ENCODE data around the gene IFNGR1.
"Not testable (repeated sequence)": the region's sequence is repeated elsewhere in the genome, so short reads cannot be mapped to it uniquely, and the experiment has no call there.

IFNGR1 gene

DNA sequence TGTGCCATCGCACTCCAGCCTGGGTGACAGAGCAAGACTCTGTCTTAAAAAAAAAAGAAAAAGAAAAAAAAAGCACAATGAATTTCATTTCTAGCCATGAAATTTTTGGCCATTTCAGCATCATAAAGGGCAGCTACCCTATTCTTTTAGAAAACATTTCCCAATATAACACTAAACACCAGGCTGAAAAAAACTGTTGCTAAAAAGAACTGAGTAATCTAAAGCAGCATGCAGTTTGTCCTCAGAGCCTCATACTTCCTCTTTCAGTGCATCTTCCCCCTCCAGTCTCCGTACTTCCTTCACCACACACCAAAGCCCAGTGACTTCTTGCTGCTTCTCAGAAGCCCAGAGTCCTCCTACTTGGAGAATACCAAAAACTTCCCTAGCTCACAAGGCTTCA, 5.6 kb upstream of the IFNGR1 start:
- Histone ChIP-seq H3K9ac (ENCODE audit: low read depth in 1 of 2, low read length in 2 of 2) (no peak overlapping the region), H3K4me3 (ENCODE audit: low read length in 2 of 2) (no peak overlapping the region), H3K9me3 (ENCODE audit: control insufficient read depth in 2 of 2, low read length in 2 of 2) (no peaks in the 10 kb centered on the region), H3K36me3 (ENCODE audit: control insufficient read depth in 2 of 2, insufficient read depth in 2 of 2, low read length in 2 of 2) (no peaks in the 10 kb centered on the region), H3K4me1 (ENCODE audit: control insufficient read depth in 2 of 2, insufficient read depth in 2 of 2, low read length in 2 of 2) (peaks cover 7 to 19% of the 10 kb centered on the region in 2 donors), H3K27me3 (ENCODE audit: control insufficient read depth in 2 of 2, insufficient read depth in 2 of 2, low read length in 2 of 2) (no peaks in the 10 kb centered on the region), H3K27ac (ENCODE audit: low read depth in 2 of 2, low read length in 2 of 2) (peak overlapping the region; percentile 76)

DNA sequence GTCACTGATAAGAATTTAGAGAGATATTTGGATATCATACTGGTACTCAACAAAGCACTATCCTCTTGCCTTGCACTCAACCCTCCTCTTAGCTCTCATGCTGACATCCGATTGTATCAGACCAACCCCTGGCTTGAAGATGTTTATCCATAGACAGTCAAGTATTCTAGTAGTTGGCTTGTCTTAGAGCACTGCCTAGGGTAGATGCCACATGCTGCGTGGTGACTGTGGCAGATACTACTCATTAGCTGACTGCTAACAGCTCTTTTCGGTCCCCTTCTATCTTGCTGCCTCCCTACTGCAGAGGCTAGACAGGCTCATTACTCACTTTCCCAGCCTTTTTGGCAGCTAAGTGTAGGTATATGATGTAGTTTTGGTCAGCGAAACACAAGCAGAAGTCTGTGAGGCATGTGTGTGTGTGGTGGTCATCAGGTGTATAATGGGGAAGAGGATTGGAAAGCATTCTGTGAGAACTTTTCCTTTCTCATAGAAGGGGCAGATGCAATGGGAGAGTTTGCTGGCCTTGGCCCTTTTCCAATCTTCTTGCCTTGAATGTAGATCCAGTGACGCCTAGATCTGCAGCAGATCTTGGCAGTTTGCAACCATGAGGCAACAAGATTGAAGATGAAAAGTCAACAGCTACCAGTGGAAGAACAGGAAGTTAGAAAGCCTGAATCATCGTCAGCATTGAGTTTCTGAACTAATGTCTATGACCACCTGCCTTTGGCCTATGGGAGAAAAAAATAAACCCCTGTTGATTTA, 4.4 kb upstream of the IFNGR1 start:
- no peak overlapping the region for H3K9ac ChIP-seq (ENCODE audit: low read depth in 1 of 2, low read length in 2 of 2)
- H3K27ac ChIP-seq (ENCODE audit: low read depth in 2 of 2, low read length in 2 of 2), result peak overlapping the region; percentile 76
- H3K4me1 ChIP-seq (ENCODE audit: control insufficient read depth in 2 of 2, insufficient read depth in 2 of 2, low read length in 2 of 2), result peaks cover 10 to 22% of the 10 kb centered on the region in 2 donors
- H3K9me3 ChIP-seq (ENCODE audit: control insufficient read depth in 2 of 2, low read length in 2 of 2), result no peaks in the 10 kb centered on the region
- no peak overlapping the region for H3K4me3 ChIP-seq (ENCODE audit: low read length in 2 of 2)
- H3K27me3 ChIP-seq (ENCODE audit: control insufficient read depth in 2 of 2, insufficient read depth in 2 of 2, low read length in 2 of 2), result no peaks in the 10 kb centered on the region
- no peaks in the 10 kb centered on the region for H3K36me3 ChIP-seq (ENCODE audit: control insufficient read depth in 2 of 2, insufficient read depth in 2 of 2, low read length in 2 of 2)

DNA sequence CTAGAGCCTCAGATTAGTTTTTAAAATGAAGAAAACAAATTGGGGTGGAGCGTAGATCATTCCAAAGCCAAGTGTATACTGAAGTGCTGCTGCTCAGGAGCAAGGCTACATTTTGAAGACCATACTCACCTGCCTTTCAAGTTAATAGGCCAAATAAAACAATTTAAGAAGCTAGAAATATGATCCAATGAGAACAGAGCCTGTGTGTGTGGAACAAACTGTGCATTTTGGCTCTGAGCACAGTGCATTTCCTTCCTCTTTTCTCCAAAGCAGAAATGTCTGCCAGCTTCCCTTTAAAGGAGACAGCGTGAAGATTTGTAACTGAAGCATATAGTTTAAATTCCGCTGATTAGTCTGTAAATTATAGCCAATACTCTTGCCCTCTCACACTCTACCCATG, 3.2 kb upstream of the IFNGR1 start:
- no peaks in the 10 kb centered on the region for H3K9me3 ChIP-seq (ENCODE audit: control insufficient read depth in 2 of 2, low read length in 2 of 2)
- H3K36me3 ChIP-seq (ENCODE audit: control insufficient read depth in 2 of 2, insufficient read depth in 2 of 2, low read length in 2 of 2), result no peaks in the 10 kb centered on the region
- H3K4me1 ChIP-seq (ENCODE audit: control insufficient read depth in 2 of 2, insufficient read depth in 2 of 2, low read length in 2 of 2), result peaks cover 10 to 29% of the 10 kb centered on the region in 2 donors
- no peak overlapping the region for H3K9ac ChIP-seq (ENCODE audit: low read depth in 1 of 2, low read length in 2 of 2)
- peak overlapping the region; percentile 60 to 64 for H3K27ac ChIP-seq (ENCODE audit: low read depth in 2 of 2, low read length in 2 of 2)
- H3K4me3 ChIP-seq (ENCODE audit: low read length in 2 of 2), result no peak overlapping the region
- no peaks in the 10 kb centered on the region for H3K27me3 ChIP-seq (ENCODE audit: control insufficient read depth in 2 of 2, insufficient read depth in 2 of 2, low read length in 2 of 2)

DNA sequence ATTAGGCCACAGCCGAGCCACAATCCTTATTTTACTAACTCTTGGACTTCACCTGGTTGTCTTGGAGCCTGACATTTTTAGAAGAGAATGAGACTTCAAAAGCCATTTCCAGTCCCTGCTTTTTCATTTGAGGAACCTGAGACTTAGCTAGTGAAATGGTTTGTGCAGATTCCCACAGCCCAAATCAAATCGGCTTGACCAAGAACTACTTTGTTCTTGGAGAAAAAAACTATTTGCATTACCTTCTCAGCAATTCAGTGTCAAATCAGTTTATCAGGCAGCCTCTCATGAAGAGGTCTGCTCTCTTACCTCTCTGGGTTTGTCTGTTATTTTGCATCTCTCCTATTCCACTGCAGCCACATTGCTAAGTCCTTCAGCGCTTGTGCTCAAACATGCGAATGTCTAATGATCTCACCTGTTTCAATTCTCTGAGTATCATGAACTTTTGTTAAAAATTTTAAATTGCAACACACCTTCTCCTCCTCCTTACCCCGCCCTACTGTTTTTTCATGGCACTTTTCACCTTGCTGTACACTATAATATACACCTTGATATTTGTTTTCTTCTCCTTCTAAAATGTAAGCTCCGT, 573 bp upstream of the IFNGR1 start:
- no peaks in the 10 kb centered on the region for H3K9me3 ChIP-seq (ENCODE audit: control insufficient read depth in 2 of 2, low read length in 2 of 2)
- H3K4me1 ChIP-seq (ENCODE audit: control insufficient read depth in 2 of 2, insufficient read depth in 2 of 2, low read length in 2 of 2), result peaks cover 18 to 36% of the 10 kb centered on the region in 2 donors
- peak overlapping the region; percentile 38 to 94 for H3K9ac ChIP-seq (ENCODE audit: low read depth in 1 of 2, low read length in 2 of 2)
- H3K27ac ChIP-seq (ENCODE audit: low read depth in 2 of 2, low read length in 2 of 2), result peak overlapping the region; percentile 98
- H3K36me3 ChIP-seq (ENCODE audit: control insufficient read depth in 2 of 2, insufficient read depth in 2 of 2, low read length in 2 of 2), result no peaks in the 10 kb centered on the region
- H3K27me3 ChIP-seq (ENCODE audit: control insufficient read depth in 2 of 2, insufficient read depth in 2 of 2, low read length in 2 of 2), result no peaks in the 10 kb centered on the region
- peak overlapping the region; percentile 93 to 99 for H3K4me3 ChIP-seq (ENCODE audit: low read length in 2 of 2)

DNA sequence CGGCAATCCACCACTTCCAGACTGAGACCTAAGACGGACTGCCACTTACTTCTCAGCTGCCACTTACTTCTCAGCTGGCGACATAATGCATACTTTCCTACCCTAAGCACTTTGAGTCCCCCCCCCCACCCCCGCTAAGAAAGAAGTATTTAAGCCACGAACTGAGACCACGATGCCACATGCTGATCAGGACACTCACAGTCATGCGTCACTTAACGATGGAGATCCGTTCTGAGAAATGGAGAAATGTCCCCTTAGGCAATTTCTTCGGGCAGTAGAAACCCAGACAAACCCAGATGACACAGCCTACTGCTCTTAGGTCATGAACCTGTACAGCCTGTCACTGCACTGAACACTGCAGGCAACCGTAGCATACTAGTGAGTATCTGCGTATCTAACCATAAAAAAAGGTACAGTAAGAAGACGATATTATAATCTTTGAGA, 690 bp downstream of the IFNGR1 start:
- Histone ChIP-seq H3K27ac (ENCODE audit: low read depth in 2 of 2, low read length in 2 of 2) (peak overlapping the region; percentile 98), H3K4me1 (ENCODE audit: control insufficient read depth in 2 of 2, insufficient read depth in 2 of 2, low read length in 2 of 2) (peaks cover 14 to 33% of the 10 kb centered on the region in 2 donors), H3K9me3 (ENCODE audit: control insufficient read depth in 2 of 2, low read length in 2 of 2) (no peaks in the 10 kb centered on the region), H3K27me3 (ENCODE audit: control insufficient read depth in 2 of 2, insufficient read depth in 2 of 2, low read length in 2 of 2) (no peaks in the 10 kb centered on the region), H3K36me3 (ENCODE audit: control insufficient read depth in 2 of 2, insufficient read depth in 2 of 2, low read length in 2 of 2) (peaks cover 0 to 5% of the 10 kb centered on the region in 2 donors), H3K9ac (ENCODE audit: low read depth in 1 of 2, low read length in 2 of 2) (peak overlapping the region; percentile 94 to 99), H3K4me3 (ENCODE audit: low read length in 2 of 2) (peak overlapping the region; percentile 93 to 99)

DNA sequence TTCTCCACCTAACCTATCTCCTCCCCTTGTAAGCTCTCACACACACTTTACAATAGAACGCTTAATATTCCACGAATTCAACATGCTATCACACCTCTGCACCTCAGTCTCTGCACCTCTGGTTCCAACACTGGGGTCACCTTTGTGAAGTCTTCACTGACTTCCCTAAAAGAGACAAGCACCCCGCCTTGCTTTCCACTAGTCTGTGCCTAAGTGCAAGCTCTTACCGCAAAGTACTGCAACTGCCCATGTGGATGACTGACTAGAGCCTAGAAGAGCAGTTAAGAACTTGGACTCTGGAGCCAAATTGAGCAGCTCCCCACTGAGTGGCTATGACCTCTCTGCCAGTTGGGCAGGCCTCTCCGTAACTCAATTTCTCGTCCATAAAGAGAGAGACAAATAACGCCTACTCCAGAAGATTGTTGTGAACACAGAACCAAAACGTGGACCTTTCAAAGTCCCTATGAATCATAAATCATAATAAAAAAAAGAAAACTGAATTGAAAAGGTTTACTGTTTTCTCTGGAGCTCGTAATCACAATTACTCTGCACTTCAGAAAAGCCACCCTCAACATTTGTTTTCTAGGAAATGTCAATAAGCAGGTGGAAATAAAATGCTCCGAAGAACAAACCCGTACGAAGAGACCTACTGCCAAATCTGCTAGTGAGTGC, 1.2 kb downstream of the IFNGR1 start:
- peaks cover 16 to 30% of the 10 kb centered on the region in 2 donors for H3K4me1 ChIP-seq (ENCODE audit: control insufficient read depth in 2 of 2, insufficient read depth in 2 of 2, low read length in 2 of 2)
- H3K27me3 ChIP-seq (ENCODE audit: control insufficient read depth in 2 of 2, insufficient read depth in 2 of 2, low read length in 2 of 2), result no peaks in the 10 kb centered on the region
- H3K27ac ChIP-seq (ENCODE audit: low read depth in 2 of 2, low read length in 2 of 2), result peak overlapping the region; percentile 98
- peaks cover 0 to 6% of the 10 kb centered on the region in 2 donors for H3K36me3 ChIP-seq (ENCODE audit: control insufficient read depth in 2 of 2, insufficient read depth in 2 of 2, low read length in 2 of 2)
- peak overlapping the region; percentile 93 to 99 for H3K4me3 ChIP-seq (ENCODE audit: low read length in 2 of 2)
- no peaks in the 10 kb centered on the region for H3K9me3 ChIP-seq (ENCODE audit: control insufficient read depth in 2 of 2, low read length in 2 of 2)
- H3K9ac ChIP-seq (ENCODE audit: low read depth in 1 of 2, low read length in 2 of 2), result peak overlapping the region; percentile 94 to 99

DNA sequence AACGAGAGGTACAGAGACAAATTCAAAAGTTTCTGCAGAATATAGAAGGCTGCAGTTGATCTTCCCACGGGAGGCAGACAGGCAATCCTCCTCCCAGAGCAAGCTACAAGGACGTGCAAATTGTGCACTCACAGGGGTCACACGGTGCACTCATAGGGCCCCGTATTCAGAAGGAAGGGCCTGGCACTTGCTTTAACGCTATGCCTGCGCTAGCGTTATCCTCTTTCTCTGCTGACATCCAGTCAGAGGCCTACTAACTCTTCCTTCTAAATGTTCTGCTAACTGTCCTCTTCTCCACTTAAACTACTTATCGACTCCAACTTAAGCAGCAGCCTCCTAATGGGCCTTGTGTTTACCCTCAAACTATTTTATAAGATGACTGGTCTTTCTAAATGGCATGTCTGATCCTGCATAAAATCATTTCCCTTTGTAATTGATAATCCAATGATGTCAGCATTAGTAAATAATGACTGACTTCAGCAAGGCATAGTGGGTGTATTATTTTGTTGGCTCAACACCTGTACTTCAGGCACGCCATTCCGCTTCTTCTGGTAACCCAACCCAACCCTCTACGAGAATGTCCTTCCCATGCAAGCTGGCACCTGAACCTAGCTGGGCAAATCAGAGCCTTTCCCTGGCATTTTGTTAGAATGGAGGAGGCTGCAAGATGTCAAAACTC, 2.2 kb downstream of the IFNGR1 start:
- Histone ChIP-seq H3K27me3 (ENCODE audit: control insufficient read depth in 2 of 2, insufficient read depth in 2 of 2, low read length in 2 of 2) (no peaks in the 10 kb centered on the region), H3K36me3 (ENCODE audit: control insufficient read depth in 2 of 2, insufficient read depth in 2 of 2, low read length in 2 of 2) (peaks cover 0 to 6% of the 10 kb centered on the region in 2 donors), H3K4me3 (ENCODE audit: low read length in 2 of 2) (peak overlapping the region; percentile 93 to 99), H3K9ac (ENCODE audit: low read depth in 1 of 2, low read length in 2 of 2) (peak overlapping the region; percentile 94 to 99), H3K27ac (ENCODE audit: low read depth in 2 of 2, low read length in 2 of 2) (peak overlapping the region; percentile 98), H3K9me3 (ENCODE audit: control insufficient read depth in 2 of 2, low read length in 2 of 2) (no peaks in the 10 kb centered on the region), H3K4me1 (ENCODE audit: control insufficient read depth in 2 of 2, insufficient read depth in 2 of 2, low read length in 2 of 2) (peaks cover 16 to 27% of the 10 kb centered on the region in 2 donors)

DNA sequence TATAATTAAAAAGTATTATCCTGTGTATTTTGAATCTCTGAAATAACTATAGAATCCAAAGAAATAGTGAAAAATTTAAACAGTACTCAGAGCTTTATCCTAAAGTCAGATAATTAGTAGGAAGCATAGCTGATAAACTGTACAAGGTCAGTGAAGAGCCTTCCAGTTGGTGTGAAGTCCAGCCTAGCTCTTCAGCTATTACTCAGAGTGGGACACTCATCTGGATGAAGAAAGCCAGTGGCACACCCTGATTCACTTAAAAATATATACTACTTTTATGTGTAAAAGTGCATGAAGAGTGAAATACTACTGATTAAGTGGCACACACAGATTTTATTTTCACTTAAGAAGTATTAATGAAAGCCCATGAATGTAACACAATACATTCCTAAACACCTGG, 3.1 kb downstream of the IFNGR1 start:
- Histone ChIP-seq H3K4me1 (ENCODE audit: control insufficient read depth in 2 of 2, insufficient read depth in 2 of 2, low read length in 2 of 2) (peaks cover 16 to 27% of the 10 kb centered on the region in 2 donors), H3K27me3 (ENCODE audit: control insufficient read depth in 2 of 2, insufficient read depth in 2 of 2, low read length in 2 of 2) (no peaks in the 10 kb centered on the region), H3K36me3 (ENCODE audit: control insufficient read depth in 2 of 2, insufficient read depth in 2 of 2, low read length in 2 of 2) (peaks cover 0 to 6% of the 10 kb centered on the region in 2 donors), H3K27ac (ENCODE audit: low read depth in 2 of 2, low read length in 2 of 2) (peak overlapping the region in 1 of 2 donors; percentile 98), H3K9ac (ENCODE audit: low read depth in 1 of 2, low read length in 2 of 2) (no peak overlapping the region), H3K9me3 (ENCODE audit: control insufficient read depth in 2 of 2, low read length in 2 of 2) (no peaks in the 10 kb centered on the region), H3K4me3 (ENCODE audit: low read length in 2 of 2) (peak overlapping the region in 1 of 2 donors; percentile 99)

DNA sequence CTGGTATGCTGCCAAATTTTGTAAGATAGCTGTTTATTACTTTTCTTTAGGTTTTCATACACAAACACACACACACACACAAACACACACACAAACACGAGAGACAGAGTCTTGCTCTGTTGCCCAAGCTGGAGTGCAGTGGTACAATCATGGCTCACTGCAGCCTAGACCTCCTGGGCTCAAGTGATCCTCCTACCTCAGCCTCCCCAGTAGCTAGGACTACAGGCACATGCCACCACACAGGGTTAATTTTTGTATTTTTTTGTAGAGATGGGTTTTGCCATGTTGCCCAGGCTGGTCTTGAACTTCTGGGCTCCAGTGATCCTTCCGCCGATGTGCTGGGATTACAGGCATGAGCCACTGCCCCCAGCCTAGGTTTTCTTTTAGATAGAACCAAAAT, 3.6 kb downstream of the IFNGR1 start:
- not testable (repeated sequence) for H3K27ac ChIP-seq (ENCODE audit: low read depth in 2 of 2, low read length in 2 of 2); H3K27me3 ChIP-seq (ENCODE audit: control insufficient read depth in 2 of 2, insufficient read depth in 2 of 2, low read length in 2 of 2); H3K9me3 ChIP-seq (ENCODE audit: control insufficient read depth in 2 of 2, low read length in 2 of 2); H3K36me3 ChIP-seq (ENCODE audit: control insufficient read depth in 2 of 2, insufficient read depth in 2 of 2, low read length in 2 of 2); H3K9ac ChIP-seq (ENCODE audit: low read depth in 1 of 2, low read length in 2 of 2)
- H3K4me3 ChIP-seq (ENCODE audit: low read length in 2 of 2), result peak overlapping the region in 1 of 2 donors; percentile 0
- peaks cover 16 to 27% of the 10 kb centered on the region in 2 donors for H3K4me1 ChIP-seq (ENCODE audit: control insufficient read depth in 2 of 2, insufficient read depth in 2 of 2, low read length in 2 of 2)
